Measurements from ENCODE around the gene RBM19.

DNA sequence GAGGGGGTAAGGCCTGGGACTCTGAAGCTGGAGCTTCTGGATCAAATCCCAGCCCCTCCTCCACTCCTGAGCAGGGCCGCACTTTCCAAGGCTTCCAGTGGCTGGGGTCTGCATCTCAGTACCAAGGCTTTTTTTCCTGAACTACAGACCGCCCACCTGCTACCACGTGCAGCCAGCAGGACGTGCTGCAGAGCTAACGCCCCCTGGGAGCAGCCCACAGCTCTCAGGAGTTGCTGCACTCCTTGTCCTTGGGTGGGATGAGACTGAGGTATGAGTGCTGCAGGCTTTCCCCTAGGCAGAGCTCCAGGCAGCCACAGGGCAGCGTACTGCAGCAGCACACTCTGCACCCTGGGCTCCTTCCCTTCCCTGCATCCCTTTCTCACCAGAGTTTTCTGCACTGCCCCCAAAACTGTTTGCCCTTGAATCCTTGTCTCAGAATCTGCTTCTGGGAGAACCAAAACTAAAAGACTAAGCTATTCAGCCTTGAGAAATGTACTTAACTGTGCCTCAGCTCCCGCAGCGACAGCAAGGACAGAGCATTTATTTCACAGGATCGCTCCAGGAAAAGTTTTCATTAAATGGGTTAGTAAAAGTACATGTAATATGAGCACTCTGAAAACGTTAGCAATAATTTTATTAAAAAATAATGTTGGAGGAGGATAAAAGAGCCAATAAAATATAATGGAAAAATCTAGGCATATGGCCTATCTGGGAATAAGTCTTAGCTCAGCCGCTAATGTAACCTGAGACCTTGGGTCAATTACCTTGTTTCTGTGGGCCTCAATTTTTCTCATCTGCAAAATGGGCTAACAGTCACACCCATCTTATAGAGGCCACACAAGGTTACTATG, 25.5 kb downstream of the RBM19 start:
- TF ChIP-seq, protein P1, sequence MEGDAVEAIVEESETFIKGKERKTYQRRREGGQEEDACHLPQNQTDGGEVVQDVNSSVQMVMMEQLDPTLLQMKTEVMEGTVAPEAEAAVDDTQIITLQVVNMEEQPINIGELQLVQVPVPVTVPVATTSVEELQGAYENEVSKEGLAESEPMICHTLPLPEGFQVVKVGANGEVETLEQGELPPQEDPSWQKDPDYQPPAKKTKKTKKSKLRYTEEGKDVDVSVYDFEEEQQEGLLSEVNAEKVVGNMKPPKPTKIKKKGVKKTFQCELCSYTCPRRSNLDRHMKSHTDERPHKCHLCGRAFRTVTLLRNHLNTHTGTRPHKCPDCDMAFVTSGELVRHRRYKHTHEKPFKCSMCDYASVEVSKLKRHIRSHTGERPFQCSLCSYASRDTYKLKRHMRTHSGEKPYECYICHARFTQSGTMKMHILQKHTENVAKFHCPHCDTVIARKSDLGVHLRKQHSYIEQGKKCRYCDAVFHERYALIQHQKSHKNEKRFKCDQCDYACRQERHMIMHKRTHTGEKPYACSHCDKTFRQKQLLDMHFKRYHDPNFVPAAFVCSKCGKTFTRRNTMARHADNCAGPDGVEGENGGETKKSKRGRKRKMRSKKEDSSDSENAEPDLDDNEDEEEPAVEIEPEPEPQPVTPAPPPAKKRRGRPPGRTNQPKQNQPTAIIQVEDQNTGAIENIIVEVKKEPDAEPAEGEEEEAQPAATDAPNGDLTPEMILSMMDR (IDR thresholded peaks at IDR 0.05; ENCODE audit: low read depth, low read length, poor library complexity, severe bottlenecking) = no peak
- no peak for TF ChIP-seq EZH2phosphoT487 (IDR thresholded peaks at IDR 0.05; ENCODE audit: borderline replicate concordance, low read length)
